Vagina (tissue), 2 donors: ENCODE data around the gene KCNG2. TPM values are rescaled to one million over a fixed set of nuclear protein-coding genes. Genes with fewer than 3 reads are reported as not detected.

Source experiments
- DNase-seq, 2 donors: peaks; one replicate each; pipeline ENCODE4 v3.0.0-alpha.2; 2017; ENCODE audit errors: extremely low spot score in 2 of 2
- H3K27ac ChIP-seq: fragments of 200-600 bp; sonication (generic); one replicate; pipeline ENCODE4 v1.5.1; 2019
- H3K27me3 ChIP-seq: fragments of 200-600 bp; sonication (generic); one replicate; pipeline ENCODE4 v1.5.1; 2019
- H3K36me3 ChIP-seq, 2 donors: fragments of 200-600 bp; sonication (generic); one replicate each; pipeline ENCODE4 v1.5.1; 2017 to 2019
- H3K4me1 ChIP-seq: fragments of 200-600 bp; sonication (generic); one replicate; pipeline ENCODE4 v1.5.1; 2019
- H3K4me3 ChIP-seq, 2 donors: fragments of 200-600 bp; sonication (generic); 1 replicate in 1 of 2; 2 replicates in 1 of 2; pipeline ENCODE4 v1.5.1; 2016 to 2019
- H3K9me3 ChIP-seq: fragments of 200-600 bp; sonication (generic); one replicate; pipeline ENCODE4 v1.5.1; 2019
- POLR2A ChIP-seq, 2 donors: fragments of 450-650 bp; IDR thresholded peaks; one replicate each; pipeline ENCODE4 v1.6.1; 2017; ENCODE audit warnings: antibody characterized with exemption in 2 of 2, mild to moderate bottlenecking in 2 of 2, moderate library complexity in 2 of 2
- POLR2AphosphoS5 ChIP-seq, 2 donors: sonication (generic); formaldehyde crosslinking; IDR thresholded peaks; one replicate each; pipeline ENCODE4 v1.9.0; 2017; ENCODE audit warnings: antibody characterized with exemption in 2 of 2, mild to moderate bottlenecking in 2 of 2, low read depth in 1 of 2; ENCODE audit not compliant: insufficient read depth in 1 of 2
- intact Hi-C: fragments of 100-400 bp; cut with DNase I; formaldehyde crosslinking; loops from one replicate; pipeline ENCODE4 v1.15.1; 2023
- total RNA-seq: library from RNA; depleted of rRNA; stranded (reverse); fragments of >200 nt; gene quantifications from one replicate; pipeline ENCODE4 v1.2.3, GENCODE V29; 2016
- TF ChIP-seq, protein P1 (sequence below), 3 experiments: fragments of 450-650 bp in 2 of 3; fragments of 200-600 bp in 1 of 3; sonication (generic) in 1 of 3; IDR thresholded peaks; one replicate each; pipeline ENCODE4 v1.5.1; 2017 to 2019; ENCODE audit warnings: antibody characterized with exemption in 3 of 3, mild to moderate bottlenecking in 2 of 3, moderate library complexity in 2 of 3

The KCNG2 gene
- total RNA-seq, 1 donor from 2014 or later: not detected

DNA sequence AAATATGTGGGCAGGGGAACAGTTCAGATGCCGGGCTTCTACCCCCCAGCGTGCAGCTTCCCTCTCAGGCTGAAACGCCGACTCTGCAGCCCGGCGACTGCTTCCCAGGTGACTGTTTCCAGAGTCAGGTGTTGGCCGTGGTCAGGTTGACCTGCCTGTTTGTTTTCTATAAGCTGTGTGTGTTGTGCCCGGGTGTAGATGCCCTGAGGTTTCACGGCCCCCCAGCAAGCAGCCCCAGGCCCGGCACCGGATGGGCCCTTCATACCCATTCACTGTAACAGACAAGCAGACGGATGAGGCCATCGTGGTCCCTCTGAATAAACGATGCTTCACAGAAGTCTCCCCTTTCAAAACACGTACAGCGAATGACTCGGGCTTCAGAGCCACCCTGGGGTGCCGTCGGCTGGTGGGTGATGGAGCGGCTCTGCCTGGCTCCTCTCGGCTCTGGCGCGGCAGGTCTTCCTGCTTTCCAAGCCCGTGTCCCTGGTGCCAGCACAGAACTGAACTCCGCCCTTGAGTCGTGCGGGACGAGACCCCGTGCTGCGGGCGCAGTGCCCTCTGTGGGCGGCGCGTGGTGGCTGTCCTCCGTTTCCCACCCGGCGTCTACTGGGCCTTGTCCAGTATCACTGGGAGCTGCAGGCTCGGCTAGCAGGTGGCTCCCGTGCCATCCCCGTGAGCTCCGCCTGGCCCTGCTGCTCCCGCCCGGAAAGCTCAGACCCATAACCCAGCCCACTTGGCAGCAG, 15.0 kb upstream of the KCNG2 start:
- Histone ChIP-seq H3K27me3 (no peaks in the 10 kb centered on the region), H3K9me3 (no peaks in the 10 kb centered on the region), H3K27ac (no peak overlapping the region), H3K4me3 (no peak overlapping the region), H3K4me1 (no peaks in the 10 kb centered on the region), H3K36me3 (no peaks in the 10 kb centered on the region)
- intact Hi-C loops: no loop called here
- TF ChIP-seq, protein P1, sequence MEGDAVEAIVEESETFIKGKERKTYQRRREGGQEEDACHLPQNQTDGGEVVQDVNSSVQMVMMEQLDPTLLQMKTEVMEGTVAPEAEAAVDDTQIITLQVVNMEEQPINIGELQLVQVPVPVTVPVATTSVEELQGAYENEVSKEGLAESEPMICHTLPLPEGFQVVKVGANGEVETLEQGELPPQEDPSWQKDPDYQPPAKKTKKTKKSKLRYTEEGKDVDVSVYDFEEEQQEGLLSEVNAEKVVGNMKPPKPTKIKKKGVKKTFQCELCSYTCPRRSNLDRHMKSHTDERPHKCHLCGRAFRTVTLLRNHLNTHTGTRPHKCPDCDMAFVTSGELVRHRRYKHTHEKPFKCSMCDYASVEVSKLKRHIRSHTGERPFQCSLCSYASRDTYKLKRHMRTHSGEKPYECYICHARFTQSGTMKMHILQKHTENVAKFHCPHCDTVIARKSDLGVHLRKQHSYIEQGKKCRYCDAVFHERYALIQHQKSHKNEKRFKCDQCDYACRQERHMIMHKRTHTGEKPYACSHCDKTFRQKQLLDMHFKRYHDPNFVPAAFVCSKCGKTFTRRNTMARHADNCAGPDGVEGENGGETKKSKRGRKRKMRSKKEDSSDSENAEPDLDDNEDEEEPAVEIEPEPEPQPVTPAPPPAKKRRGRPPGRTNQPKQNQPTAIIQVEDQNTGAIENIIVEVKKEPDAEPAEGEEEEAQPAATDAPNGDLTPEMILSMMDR (IDR thresholded peaks at IDR 0.05): no peak
- DNase-seq: no peak

DNA sequence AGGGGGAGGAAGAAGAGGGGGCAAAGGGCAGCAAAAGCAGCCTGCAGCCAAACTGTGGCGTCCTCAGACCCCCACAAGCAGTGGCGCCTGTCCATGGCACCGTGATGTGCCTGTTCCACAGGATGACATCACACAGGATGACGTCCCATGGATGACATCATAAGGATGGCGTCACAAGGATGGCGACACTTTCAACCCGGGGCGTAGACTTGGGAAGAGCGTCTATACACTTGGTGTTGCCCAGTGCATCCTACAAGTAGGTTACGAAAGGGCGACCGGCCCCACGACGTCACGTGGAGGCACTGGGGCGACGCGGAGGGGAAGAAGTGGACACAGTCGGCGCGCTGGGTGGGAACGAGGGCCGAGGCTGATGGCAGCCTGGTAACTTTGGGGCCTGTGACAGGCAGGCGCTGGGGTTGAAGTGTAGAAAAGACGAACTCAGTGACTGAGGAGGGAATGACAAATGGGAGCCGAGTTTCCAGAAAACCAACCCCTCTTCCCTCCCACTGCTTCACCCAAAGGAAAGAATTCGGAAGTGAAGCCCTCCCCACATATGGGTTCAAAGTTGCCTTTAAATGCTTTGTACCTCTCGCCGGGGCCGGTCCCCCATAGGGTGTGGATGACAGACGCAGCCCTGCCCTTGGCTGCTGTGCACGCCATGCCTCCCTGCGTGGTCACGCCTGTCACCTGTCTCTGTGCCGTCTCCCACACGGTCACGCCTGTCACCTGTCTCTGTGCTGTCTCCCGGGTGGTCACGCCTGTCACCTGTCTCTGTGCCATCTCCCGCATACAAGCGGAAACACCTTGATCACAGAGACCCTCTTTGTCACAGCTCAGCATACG, 13.4 kb upstream of the KCNG2 start:
- Histone ChIP-seq H3K4me1 (no peaks in the 10 kb centered on the region), H3K27me3 (no peaks in the 10 kb centered on the region), H3K9me3 (no peaks in the 10 kb centered on the region), H3K36me3 (no peaks in the 10 kb centered on the region), H3K4me3 (no peak overlapping the region), H3K27ac (no peak overlapping the region)
- intact Hi-C loops: no loop called here
- TF ChIP-seq POLR2A (IDR thresholded peaks at IDR 0.05) (no peak), POLR2AphosphoS5 (IDR thresholded peaks at IDR 0.05; ENCODE audit: insufficient read depth in 1 of 2, low read depth in 1 of 2) (no peak)
- TF ChIP-seq, protein P1 (IDR thresholded peaks at IDR 0.05): no peak
- DNase-seq: no peak

DNA sequence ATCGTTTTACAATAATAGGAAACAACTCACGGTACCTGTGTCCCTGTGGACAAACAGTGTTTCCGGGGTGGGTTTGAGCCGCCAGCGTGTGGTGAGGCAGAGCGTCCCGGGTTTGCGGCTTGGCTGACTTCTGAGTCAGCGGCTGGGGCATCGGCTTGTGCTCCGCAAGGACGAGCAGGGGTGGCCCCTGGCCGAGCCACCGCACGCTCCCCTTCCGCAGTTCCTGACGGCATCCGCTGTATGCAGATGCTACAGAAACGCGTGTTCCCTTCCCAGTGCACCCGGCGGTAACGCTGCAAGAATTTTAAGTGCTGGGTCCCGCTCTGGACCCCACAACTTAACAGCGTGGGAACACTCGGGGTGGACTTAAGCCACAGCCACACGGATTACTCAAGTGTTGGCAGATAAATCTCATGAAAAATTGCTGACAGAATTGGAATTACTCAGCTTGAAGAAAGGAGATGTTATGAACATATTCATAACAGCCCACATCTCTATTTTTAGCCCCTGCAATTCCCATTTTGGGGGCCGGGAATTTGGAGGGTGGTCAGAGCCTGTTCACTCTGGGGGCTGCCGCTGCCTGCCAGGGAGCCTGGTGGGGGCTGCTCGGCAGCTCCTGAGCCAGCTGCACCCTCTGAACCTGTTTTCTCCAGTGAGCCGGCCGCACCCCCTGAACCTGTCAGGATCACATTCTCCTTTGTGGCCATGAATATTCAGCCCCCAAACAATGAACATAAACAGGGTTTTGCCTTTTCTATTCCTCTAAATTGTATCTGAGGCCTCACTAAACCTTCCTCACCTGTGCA, 12.6 kb upstream of the KCNG2 start:
- no peak overlapping the region for H3K4me3 ChIP-seq
- H3K27me3 ChIP-seq: no peaks in the 10 kb centered on the region
- no peak for DNase-seq
- no peaks in the 10 kb centered on the region for H3K4me1 ChIP-seq
- intact Hi-C loops: no loop called here
- no peak overlapping the region for H3K27ac ChIP-seq
- no peaks in the 10 kb centered on the region for H3K9me3 ChIP-seq
- TF ChIP-seq, protein P1 (IDR thresholded peaks at IDR 0.05): no peak
- TF ChIP-seq POLR2AphosphoS5 (IDR thresholded peaks at IDR 0.05; ENCODE audit: insufficient read depth in 1 of 2, low read depth in 1 of 2) (no peak), POLR2A (IDR thresholded peaks at IDR 0.05) (no peak)
- no peaks in the 10 kb centered on the region for H3K36me3 ChIP-seq

DNA sequence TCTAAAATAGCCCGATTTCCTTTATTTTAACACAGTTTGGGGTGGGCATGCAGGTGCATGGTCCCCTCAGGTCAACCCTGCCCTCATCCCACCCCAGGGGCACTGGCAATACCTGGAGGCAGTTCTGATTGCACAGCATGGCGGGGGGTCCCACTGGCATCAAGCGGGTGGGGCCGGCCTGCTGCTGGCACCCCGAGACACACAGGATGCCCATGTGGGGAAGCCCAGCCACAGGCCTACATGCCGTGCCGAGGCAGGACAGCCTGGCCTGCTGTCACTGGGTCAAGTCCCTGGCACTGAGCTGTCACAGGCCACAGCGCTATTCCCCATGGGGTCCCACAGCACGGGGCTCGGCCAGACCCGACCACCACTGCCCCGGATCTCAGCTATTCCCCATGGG, 11.9 kb upstream of the KCNG2 start:
- TF ChIP-seq POLR2AphosphoS5 (IDR thresholded peaks at IDR 0.05; ENCODE audit: insufficient read depth in 1 of 2, low read depth in 1 of 2): no peak
- TF ChIP-seq POLR2A (IDR thresholded peaks at IDR 0.05): no peak
- TF ChIP-seq, protein P1 (IDR thresholded peaks at IDR 0.05): no peak
- H3K9me3 ChIP-seq: no peaks in the 10 kb centered on the region
- no peak overlapping the region for H3K4me3 ChIP-seq
- no peaks in the 10 kb centered on the region for H3K27me3 ChIP-seq
- no peak for DNase-seq
- no peaks in the 10 kb centered on the region for H3K36me3 ChIP-seq
- intact Hi-C loops: no loop called here
- no peak overlapping the region for H3K27ac ChIP-seq
- H3K4me1 ChIP-seq: no peaks in the 10 kb centered on the region
